ENCODE data around the gene RERE.

- no peak for TF ChIP-seq POLR2A (IDR thresholded peaks at IDR 0.05)
- TF ChIP-seq CTCF (IDR thresholded peaks at IDR 0.05) = no peak
Observed at GRCh38 chr1:8682573-8682972, 134.9 kb downstream of the RERE start.

Data from body of pancreas (tissue), 4 donors.